Lung (tissue), 12 donors: ENCODE data around the gene CCNL2. TPM values are rescaled to one million over a fixed set of nuclear protein-coding genes. Genes with fewer than 3 reads are reported as not detected.

Experiments
- ATAC-seq: fragments of 200-7000 bp; cut with Tn5 transposase; one replicate; pipeline ENCODE4 v1.9.1; 2020; ENCODE audit warnings: moderate number of reproducible peaks; ENCODE audit not compliant: insufficient read depth, low FRiP score
- DNase-seq, 3 donors: peaks; one replicate each; pipeline ENCODE4 v3.0.0-alpha.2; 2013 to 2017
- H3K27ac ChIP-seq, 2 donors: one replicate each; pipeline ENCODE4 v1.5.1; 2013; ENCODE audit warnings: mild to moderate bottlenecking in 2 of 2, moderate library complexity in 2 of 2, control low read depth in 1 of 2, inconsistent platforms in 1 of 2, low read depth in 1 of 2, low read length in 1 of 2
- H3K27me3 ChIP-seq, 3 donors: one replicate each; pipeline ENCODE4 v1.5.1; 2013; ENCODE audit warnings: low read length in 2 of 3; ENCODE audit not compliant: control insufficient read depth in 3 of 3, insufficient read depth in 3 of 3
- H3K36me3 ChIP-seq, 4 donors: one replicate each; pipeline ENCODE4 v1.5.1; 2013; ENCODE audit warnings: low read length in 4 of 4, mild to moderate bottlenecking in 1 of 4, moderate library complexity in 1 of 4; ENCODE audit not compliant: control insufficient read depth in 4 of 4, insufficient read depth in 4 of 4
- H3K4me1 ChIP-seq, 5 donors: one replicate each; pipeline ENCODE4 v1.5.1; 2013; ENCODE audit warnings: low read length in 5 of 5, mild to moderate bottlenecking in 2 of 5, moderate library complexity in 1 of 5; ENCODE audit not compliant: control insufficient read depth in 5 of 5, insufficient read depth in 5 of 5
- H3K4me3 ChIP-seq: one replicate; pipeline ENCODE4 v1.5.1; 2013; ENCODE audit warnings: mild to moderate bottlenecking, control low read depth, moderate library complexity
- H3K9ac ChIP-seq, 2 donors: one replicate each; pipeline ENCODE4 v1.5.1; 2013; ENCODE audit warnings: low read length in 2 of 2, control low read depth in 1 of 2; ENCODE audit not compliant: insufficient read depth in 1 of 2
- H3K9me3 ChIP-seq, 4 donors: one replicate each; pipeline ENCODE4 v1.5.1; 2013; ENCODE audit warnings: low read length in 3 of 4, mild to moderate bottlenecking in 1 of 4, moderate library complexity in 1 of 4; ENCODE audit not compliant: control insufficient read depth in 4 of 4, insufficient read depth in 3 of 4
- CTCF ChIP-seq: IDR thresholded peaks from 2 replicates; pipeline ENCODE4 v1.5.1; 2012; ENCODE audit warnings: mild to moderate bottlenecking; ENCODE audit errors: control extremely low read depth, extremely low read depth
- WGBS, 2 donors: extraction: QIAGEN DNeasy Blood & Tissue Kit; methylation state at CpG; one replicate each; pipeline ENCODE4 v1.1.7; 2013; 5-methylcytosine and 5-hydroxymethylcytosine counted together
- polyA plus RNA-seq, 2 donors: library from polyadenylated mRNA; stranded (reverse); fragments of 200-250 nt; gene quantifications; one replicate each; pipeline ENCODE4 v1.2.1, GENCODE V29; 2013
- total RNA-seq, 2 donors: library from RNA; depleted of rRNA in 1 of 2; stranded (reverse); fragments of >200 nt in 1 of 2; gene quantifications; one replicate each; pipeline ENCODE4 v1.2.1, GENCODE V29; 2014 to 2021
- donor health status: control.
- donor health status: control.
- donor health status: Bipolar disorder and iron deficiency.
- donor health status: healthy.
- donor health status: DM: yes; HTN: yes; CAD: no.

Gene CCNL2
- total and polyA plus RNA-seq, 4 donors, result 97.9 to 385 (median 193) TPM

GRCh38 chr1:1348420-1349255 lies 50.5 kb downstream of the CCNL2 start:
- no peak for ATAC-seq
- Histone ChIP-seq H3K36me3 (peaks cover 0 to 8% (median 3%) of the 10 kb centered on the region in 4 donors), H3K27ac (peak overlapping the region; percentile 25 to 77), H3K9ac (peak overlapping the region in 1 of 2 donors; percentile 5), H3K4me3 (peak overlapping the region; percentile 78), H3K9me3 (no peaks in the 10 kb centered on the region), H3K27me3 (no peaks in the 10 kb centered on the region), H3K4me1 (peaks cover 0 to 35% (median 21%) of the 10 kb centered on the region in 5 donors)
- peak in 1 of 3 donors; percentile 42 for DNase-seq
- TF ChIP-seq CTCF, result no peak
- 1% methylated on average over 69 to 109 of the region's 109 CpGs for WGBS, 2 donors

GRCh38 chr1:1347663-1348419 lies 51.3 kb downstream of the CCNL2 start:
- H3K9me3 ChIP-seq, result no peaks in the 10 kb centered on the region
- no peak for TF ChIP-seq CTCF
- WGBS, 2 donors, result 35 to 59% methylated on average over 26 of the region's 26 CpGs
- H3K36me3 ChIP-seq, result peaks cover 0 to 5% (median 3%) of the 10 kb centered on the region in 4 donors
- peak overlapping the region; percentile 25 to 77 for H3K27ac ChIP-seq
- H3K27me3 ChIP-seq, result no peaks in the 10 kb centered on the region
- ATAC-seq, result no peak
- H3K4me1 ChIP-seq, result peaks cover 0 to 35% (median 21%) of the 10 kb centered on the region in 5 donors
- no peak for DNase-seq
- peak overlapping the region in 1 of 2 donors; percentile 5 for H3K9ac ChIP-seq
- H3K4me3 ChIP-seq, result peak overlapping the region; percentile 78

- no peak for TF ChIP-seq CTCF
- DNase-seq, result no peak
- Histone ChIP-seq H3K9me3 (no peaks in the 10 kb centered on the region), H3K27me3 (no peaks in the 10 kb centered on the region), H3K4me1 (peaks cover 0 to 32% (median 21%) of the 10 kb centered on the region in 5 donors), H3K9ac (no peak overlapping the region), H3K4me3 (no peak overlapping the region), H3K27ac (peak overlapping the region in 1 of 2 donors; percentile 28), H3K36me3 (peaks cover 0 to 3% (median 0%) of the 10 kb centered on the region in 4 donors)
- ATAC-seq, result no peak
- WGBS, 2 donors, result 78 to 93% methylated on average over 10 of the region's 10 CpGs
Measured at GRCh38 chr1:1347026-1347595, 52.0 kb downstream of the CCNL2 start.
